ENCODE results near the gene HES3.
A peak's percentile ranks its signal among the peaks of the same experiment; 100 is the strongest.

Gene HES3

DNA sequence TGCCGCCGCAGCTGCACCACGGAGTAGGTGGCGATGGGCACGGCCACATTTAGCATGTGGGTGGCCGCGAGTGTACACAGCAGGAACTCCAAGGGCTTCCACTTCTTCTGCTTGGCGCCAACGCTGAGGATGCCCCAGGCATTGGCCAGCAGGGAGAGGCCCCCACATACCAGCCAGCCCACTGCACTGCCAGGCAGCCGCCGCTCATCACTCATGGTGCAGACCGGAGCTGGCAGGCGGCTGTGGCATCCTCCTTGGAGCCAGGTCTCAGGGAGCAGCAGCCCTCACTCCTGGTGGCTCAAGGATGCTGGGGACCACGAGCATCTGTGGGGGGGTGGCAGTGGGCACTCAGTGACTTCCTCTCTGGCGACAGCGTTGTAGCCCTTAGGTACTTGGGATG, 10.7 kb downstream of the HES3 start:
- no peak for DNase-seq (ENCODE audit: low read depth)
- no peak overlapping the region for H3K4me3 ChIP-seq (ENCODE audit: low read depth, low read length)
- no peak for TF ChIP-seq CTCF (IDR thresholded peaks at IDR 0.05; ENCODE audit: low read depth, low read length, missing control alignments)

DNA sequence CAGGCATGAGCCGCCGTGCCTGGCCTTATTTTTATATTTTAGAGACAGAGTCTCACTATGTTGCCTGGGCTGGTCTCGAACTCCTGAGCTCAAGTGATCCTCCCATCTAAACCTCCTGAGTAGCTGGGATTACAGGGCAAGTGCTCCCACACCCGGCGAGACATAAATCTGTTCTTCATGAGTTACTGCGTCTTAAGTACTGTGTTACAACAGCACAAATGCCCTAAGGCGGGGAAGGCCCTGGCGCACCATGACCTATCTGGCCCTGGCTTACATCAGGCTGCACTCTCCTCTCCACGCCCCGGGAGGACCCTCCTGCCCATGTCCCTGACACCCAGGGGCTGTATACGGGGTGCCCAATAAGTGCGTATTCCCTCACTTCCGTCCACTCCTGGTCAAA, 12.7 kb downstream of the HES3 start:
- DNase-seq (ENCODE audit: low read depth) = no peak
- H3K4me3 ChIP-seq (ENCODE audit: low read depth, low read length) = no peak overlapping the region
- TF ChIP-seq CTCF (IDR thresholded peaks at IDR 0.05; ENCODE audit: low read depth, low read length, missing control alignments) = no peak

DNA sequence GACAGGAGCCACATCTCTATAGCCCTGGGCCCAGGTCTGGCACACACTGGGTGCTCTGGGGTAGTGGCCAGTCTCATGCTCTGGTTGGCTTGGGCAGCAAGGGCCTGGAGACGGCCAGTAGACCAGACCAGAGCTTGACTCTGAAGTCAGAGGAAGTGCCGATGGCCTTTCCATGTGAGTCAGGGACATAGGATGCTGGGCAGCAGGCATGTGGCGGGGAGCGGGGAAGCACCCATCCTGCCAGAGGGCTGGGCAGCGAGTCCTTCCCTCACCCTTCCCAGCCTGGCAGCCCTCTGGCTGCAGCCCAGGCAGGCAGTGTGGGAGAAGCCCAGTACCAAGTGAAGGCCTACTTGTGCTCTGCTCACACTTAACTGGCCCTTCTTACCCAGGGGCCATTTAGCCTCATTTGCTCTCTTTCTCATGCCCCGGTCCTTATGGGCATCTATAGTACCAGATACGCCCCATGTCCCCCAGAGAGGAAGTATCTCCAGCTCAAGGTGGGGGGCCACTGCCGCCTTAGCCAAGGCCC, 13.6 kb downstream of the HES3 start:
- no peak for DNase-seq (ENCODE audit: low read depth)
- H3K4me3 ChIP-seq (ENCODE audit: low read depth, low read length) = no peak overlapping the region
- no peak for TF ChIP-seq CTCF (IDR thresholded peaks at IDR 0.05; ENCODE audit: low read depth, low read length, missing control alignments)

DNA sequence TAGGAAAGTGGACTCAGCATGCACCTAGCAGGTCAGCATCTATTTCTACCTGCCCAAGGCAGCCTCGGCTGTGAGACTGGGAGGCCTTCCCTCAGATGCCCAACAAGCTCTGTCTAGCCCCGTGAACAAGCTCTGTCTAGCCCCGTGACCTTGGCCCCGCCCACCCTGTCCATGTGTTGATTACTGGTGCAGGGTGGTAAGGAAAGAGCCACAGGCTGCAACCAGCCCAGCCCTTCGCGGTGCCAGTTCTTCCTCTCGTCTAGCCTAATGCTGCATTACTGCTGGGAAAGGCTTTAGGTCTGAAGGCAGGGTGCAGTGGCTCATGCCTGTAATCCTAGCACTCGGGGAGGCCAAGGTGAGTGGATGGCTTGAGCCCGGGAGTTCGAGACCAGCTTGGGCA, 14.7 kb downstream of the HES3 start:
- no peak for DNase-seq (ENCODE audit: low read depth)

DNA sequence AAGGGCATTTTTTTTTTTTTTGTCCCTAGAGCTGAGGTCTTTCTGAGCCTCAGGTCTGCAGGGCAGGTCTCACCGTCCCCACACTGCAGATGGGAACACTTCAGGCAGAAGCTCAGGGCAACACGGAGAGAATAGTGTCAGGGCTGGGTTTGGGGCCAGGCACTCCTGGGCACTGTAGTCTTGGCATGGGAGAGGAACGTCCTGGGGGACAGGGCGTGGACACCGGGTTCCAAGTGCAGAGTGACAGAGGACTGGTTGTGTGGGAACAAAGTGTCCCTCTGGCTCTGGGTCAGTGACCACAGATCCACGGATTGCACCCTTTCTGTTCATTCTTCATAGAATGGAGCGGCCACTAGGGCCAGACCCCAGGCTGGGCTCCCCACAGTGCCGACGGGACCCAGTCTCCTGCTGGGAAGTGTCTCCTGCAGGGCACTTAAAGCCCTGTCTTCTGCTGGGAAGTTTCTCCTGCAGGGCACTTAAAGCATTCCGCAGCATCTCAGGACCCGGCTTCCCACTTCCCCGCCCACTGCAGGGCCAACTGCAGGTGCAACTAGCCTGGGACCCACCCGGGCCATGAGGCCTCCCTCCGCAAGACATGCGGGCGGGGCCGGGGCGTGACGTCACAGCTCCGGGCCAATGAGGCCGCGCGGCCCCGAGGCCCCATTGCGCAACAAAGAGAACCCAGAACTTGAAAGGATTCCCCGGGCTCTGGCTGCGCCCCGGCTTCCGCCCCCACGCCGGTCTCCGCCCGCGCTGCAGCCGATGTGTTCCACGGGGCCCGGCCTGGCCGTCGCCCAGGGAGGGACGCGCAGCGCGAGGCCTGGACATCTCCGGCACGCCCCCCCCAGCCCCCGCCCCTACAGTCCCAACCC, 15.7 kb downstream of the HES3 start:
- DNase-seq (ENCODE audit: low read depth) = no peak
- no peak for TF ChIP-seq CTCF (IDR thresholded peaks at IDR 0.05; ENCODE audit: low read depth, low read length, missing control alignments)
- peak overlapping the region; percentile 41 for H3K4me3 ChIP-seq (ENCODE audit: low read depth, low read length)

More for the DNA sequence above, 14.7 kb downstream of the HES3 start:
- no peak for TF ChIP-seq CTCF (IDR thresholded peaks at IDR 0.05; ENCODE audit: low read depth, low read length, missing control alignments)
- no peak overlapping the region for H3K4me3 ChIP-seq (ENCODE audit: low read depth, low read length)

GRCh38 chr1:6260433-6260934, 16.5 kb downstream of the HES3 start:
- H3K4me3 ChIP-seq (ENCODE audit: low read depth, low read length) = peak overlapping the region; percentile 41
- DNase-seq (ENCODE audit: low read depth) = no peak

More at GRCh38 chr1:6260433-6260934, 16.5 kb downstream of the HES3 start:
- no peak for TF ChIP-seq CTCF (IDR thresholded peaks at IDR 0.05; ENCODE audit: low read depth, low read length, missing control alignments)

Measured in GM12864 (cell line).